Calu3 (cell line): ENCODE data around the gene SLC1A2. TPM values are rescaled to one million over a fixed set of nuclear protein-coding genes. Genes with fewer than 3 reads are reported as not detected.

Source experiments
- BruUV-seq: library from RNA; stranded (reverse); fragments of 400-500 nt; replicated peaks from 2 replicates; lab custom pipeline; 2021; lab: Mats Ljungman, UMichigan
- CTCF ChIA-PET: fragments of 300-600 bp; sonication (Branson Sonifier 250); formaldehyde crosslinking; loops from one replicate; lab custom pipeline; 2022; ENCODE audit warnings: antibody characterized with exemption; lab: Charles Lee
- DNase-seq: peaks from one replicate; pipeline ENCODE4 v3.0.0; 2022
- H3K27ac Mint-ChIP-seq: one replicate; pipeline ENCODE4 v1.8.0; 2022; ENCODE audit warnings: mixed read lengths; ENCODE audit not compliant: unreplicated experiment
- H3K27me3 Mint-ChIP-seq: one replicate; pipeline ENCODE4 v1.8.0; 2022; ENCODE audit warnings: mixed read lengths; ENCODE audit not compliant: unreplicated experiment
- H3K36me3 Mint-ChIP-seq: one replicate; pipeline ENCODE4 v1.8.0; 2022; ENCODE audit warnings: mild to moderate bottlenecking, moderate library complexity, mixed read lengths; ENCODE audit not compliant: insufficient read depth, unreplicated experiment
- H3K4me1 Mint-ChIP-seq: one replicate; pipeline ENCODE4 v1.8.0; 2022; ENCODE audit warnings: mild to moderate bottlenecking, low read depth, mixed read lengths; ENCODE audit not compliant: unreplicated experiment
- H3K4me3 Mint-ChIP-seq: one replicate; pipeline ENCODE4 v1.8.0; 2022; ENCODE audit warnings: mild to moderate bottlenecking, low read depth, moderate library complexity, mixed read lengths; ENCODE audit not compliant: unreplicated experiment
- H3K9me3 Mint-ChIP-seq: one replicate; pipeline ENCODE4 v1.8.0; 2022; ENCODE audit warnings: low read depth, mixed read lengths; ENCODE audit not compliant: unreplicated experiment
- intact Hi-C: fragments of 100-400 bp; cut with micrococcal nuclease; formaldehyde crosslinking; loops from one replicate; pipeline ENCODE4 v1.10.0; 2022; ENCODE audit not compliant: unreplicated experiment
- total RNA-seq: library from RNA; stranded (reverse); gene quantifications from 2 replicates; pipeline ENCODE4 v1.2.3, GENCODE V29; 2022
- TF ChIP-seq, protein P1 (sequence below): fragments of 200-600 bp; IDR thresholded peaks from one replicate; pipeline ENCODE4 v1.8.0; 2022; ENCODE audit warnings: antibody characterized with exemption; ENCODE audit not compliant: unreplicated experiment

Gene SLC1A2
- total RNA-seq, 1 experiment from 2014 or later: 0.40 TPM

DNA sequence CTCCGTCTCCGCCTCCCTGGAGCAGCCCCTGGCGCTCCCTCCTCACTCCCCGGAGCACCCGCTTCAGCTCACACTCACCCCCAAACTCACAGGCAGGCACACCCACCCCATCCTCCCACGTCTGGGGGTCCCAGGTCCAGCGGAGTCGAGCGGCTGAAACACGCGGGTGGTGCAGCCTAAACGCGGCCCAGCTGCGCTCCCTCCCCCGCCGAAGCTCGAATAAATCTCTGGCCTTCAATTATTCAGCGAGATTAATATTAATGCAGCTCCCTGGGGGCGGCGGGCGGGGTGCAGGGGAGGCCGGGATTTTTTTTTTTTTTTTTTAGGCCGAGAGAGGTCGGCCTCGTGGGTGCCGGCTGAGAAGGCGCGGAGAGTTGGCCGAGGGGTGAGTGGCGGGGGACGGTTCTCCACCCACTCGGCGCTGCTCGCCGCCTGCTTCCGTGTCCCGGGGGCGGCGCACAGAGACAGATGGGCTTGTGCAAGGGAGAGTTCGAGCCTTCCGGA lies 524 bp upstream of the SLC1A2 start:
- no peaks in the 10 kb centered on the region for H3K9me3 Mint-ChIP-seq
- BruUV-seq: no TSS peak
- DNase-seq: no peak
- CTCF ChIA-PET: interaction anchor here (0.7 kb wide), 2 partner anchors 295 to 659 kb away, joined by 5 read pairs; no protein-coding TSS in a partner anchor
- H3K4me3 Mint-ChIP-seq: peak overlapping the region; percentile 63
- TF ChIP-seq, protein P1, sequence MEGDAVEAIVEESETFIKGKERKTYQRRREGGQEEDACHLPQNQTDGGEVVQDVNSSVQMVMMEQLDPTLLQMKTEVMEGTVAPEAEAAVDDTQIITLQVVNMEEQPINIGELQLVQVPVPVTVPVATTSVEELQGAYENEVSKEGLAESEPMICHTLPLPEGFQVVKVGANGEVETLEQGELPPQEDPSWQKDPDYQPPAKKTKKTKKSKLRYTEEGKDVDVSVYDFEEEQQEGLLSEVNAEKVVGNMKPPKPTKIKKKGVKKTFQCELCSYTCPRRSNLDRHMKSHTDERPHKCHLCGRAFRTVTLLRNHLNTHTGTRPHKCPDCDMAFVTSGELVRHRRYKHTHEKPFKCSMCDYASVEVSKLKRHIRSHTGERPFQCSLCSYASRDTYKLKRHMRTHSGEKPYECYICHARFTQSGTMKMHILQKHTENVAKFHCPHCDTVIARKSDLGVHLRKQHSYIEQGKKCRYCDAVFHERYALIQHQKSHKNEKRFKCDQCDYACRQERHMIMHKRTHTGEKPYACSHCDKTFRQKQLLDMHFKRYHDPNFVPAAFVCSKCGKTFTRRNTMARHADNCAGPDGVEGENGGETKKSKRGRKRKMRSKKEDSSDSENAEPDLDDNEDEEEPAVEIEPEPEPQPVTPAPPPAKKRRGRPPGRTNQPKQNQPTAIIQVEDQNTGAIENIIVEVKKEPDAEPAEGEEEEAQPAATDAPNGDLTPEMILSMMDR: no peak
- intact Hi-C loops: no loop called here
- peaks cover 10% of the 10 kb centered on the region for H3K4me1 Mint-ChIP-seq
- peaks cover 97% of the 10 kb centered on the region for H3K27me3 Mint-ChIP-seq
- peaks cover 8% of the 10 kb centered on the region for H3K36me3 Mint-ChIP-seq
- H3K27ac Mint-ChIP-seq: no peak overlapping the region

DNA sequence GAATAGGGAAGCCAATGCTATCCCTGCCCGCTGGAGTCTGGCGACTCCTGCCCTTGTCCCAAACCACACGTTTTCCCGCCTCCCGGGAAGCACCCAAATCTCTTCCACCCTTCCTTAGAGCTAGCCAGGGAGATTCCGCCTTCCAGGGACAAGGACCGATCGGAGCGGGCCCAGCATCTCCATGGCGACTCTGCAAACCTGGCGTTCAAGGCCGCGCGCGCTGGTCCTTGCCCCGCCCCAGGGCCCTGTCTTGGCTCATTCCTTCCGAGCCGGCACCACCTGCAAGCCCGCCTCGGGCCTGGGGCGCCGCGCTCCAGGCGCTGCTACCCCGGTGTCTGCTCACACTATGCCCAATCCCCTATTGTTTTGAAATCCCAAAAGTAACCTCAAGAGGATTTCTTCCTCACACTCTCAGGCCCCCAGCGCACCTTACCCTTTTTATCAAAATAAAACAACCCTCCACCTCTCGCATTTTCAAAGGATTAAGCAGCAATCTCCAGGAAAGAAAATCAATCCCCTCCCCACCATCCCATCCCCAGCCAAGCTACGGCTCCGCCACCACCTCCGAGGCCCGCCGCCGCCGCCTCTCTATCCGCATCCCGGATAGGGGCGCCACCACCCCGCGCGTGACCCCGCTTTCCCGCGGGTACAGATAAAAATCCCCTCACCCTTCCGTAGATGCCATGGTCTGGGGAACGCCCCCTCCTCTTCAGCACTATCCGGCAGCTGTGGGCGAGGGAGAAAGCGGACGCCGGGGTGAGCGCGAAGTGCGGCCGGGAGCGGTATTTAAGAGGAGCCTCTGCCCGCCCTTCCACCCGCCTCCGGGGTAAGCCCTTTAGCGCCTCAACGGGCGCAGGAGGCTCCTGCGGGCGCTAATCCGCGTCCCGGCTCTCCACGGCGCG lies 825 bp downstream of the SLC1A2 start:
- intact Hi-C loops: no loop called here
- Mint-ChIP-seq H3K4me1 (peaks cover 10% of the 10 kb centered on the region), H3K36me3 (peaks cover 8% of the 10 kb centered on the region)

DNA sequence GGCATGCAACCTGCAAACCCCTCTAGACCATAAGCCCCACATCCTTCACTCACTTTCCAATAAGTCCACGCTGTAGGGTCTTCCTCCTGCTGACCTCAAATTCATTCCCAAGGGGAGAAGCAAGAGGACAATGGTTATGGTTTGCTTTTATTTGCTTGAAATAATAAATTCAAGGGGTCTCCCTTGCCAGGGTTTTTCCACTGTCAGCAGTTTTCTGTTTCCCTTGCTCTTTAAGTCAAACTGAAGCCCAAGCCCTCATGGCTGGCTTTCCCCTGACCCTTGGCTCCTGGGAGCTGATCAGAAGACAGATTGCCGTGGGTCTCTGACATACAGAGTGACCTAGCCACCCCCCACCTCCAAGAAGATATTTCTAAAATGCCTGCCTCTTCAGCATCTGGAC lies 3.9 kb downstream of the SLC1A2 start:
- H3K27ac Mint-ChIP-seq: no peak overlapping the region
- peaks cover 8% of the 10 kb centered on the region for H3K36me3 Mint-ChIP-seq
- TF ChIP-seq, protein P1: no peak
- DNase-seq: no peak
- peaks cover 69% of the 10 kb centered on the region for H3K27me3 Mint-ChIP-seq
- BruUV-seq: no TSS peak
- H3K4me1 Mint-ChIP-seq: peaks cover 10% of the 10 kb centered on the region
- no peak overlapping the region for H3K4me3 Mint-ChIP-seq
- intact Hi-C loops: no loop called here
- CTCF ChIA-PET: interaction anchor here (0.6 kb wide), 1 partner anchor 240 kb away, joined by 3 read pairs; no protein-coding TSS in a partner anchor
- no peaks in the 10 kb centered on the region for H3K9me3 Mint-ChIP-seq

More for the DNA sequence above, 825 bp downstream of the SLC1A2 start:
- Mint-ChIP-seq H3K27me3 (peaks cover 97% of the 10 kb centered on the region), H3K4me3 (peak overlapping the region; percentile 63), H3K27ac (no peak overlapping the region), H3K9me3 (no peaks in the 10 kb centered on the region)
- peak; percentile 34 for DNase-seq
- BruUV-seq: no TSS peak
- CTCF ChIA-PET: interaction anchor here (0.6 kb wide), 1 partner anchor 581 kb away, joined by 4 read pairs; no protein-coding TSS in a partner anchor
- TF ChIP-seq, protein P1: no peak

DNA sequence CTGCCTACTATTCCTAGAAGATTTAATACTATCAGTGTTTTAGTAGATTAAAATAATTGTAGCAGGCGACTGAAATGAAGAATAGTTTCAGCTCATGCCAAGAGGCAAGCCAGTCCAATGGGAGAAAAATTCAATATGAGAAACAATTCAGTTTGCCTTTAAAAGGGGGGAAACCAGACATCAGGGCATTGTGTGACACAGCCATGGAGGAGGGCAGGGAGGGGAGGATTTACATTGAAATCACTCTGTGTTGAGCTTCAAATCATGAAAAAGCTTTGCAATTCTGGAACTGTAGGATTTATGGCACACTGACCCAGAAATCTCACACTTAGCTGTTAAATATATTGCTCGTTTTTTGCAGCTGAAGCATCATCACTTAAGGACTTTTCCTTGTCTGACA lies 4.6 kb downstream of the SLC1A2 start:
- TF ChIP-seq, protein P1: no peak
- Mint-ChIP-seq H3K36me3 (peaks cover 8% of the 10 kb centered on the region), H3K9me3 (no peaks in the 10 kb centered on the region), H3K4me1 (peaks cover 10% of the 10 kb centered on the region), H3K27ac (no peak overlapping the region), H3K4me3 (no peak overlapping the region), H3K27me3 (peaks cover 62% of the 10 kb centered on the region)
- intact Hi-C loops: loop anchor here (5.0 kb wide), 1 partner anchor 417 kb away; no protein-coding TSS in a partner anchor
- no peak for DNase-seq
- no TSS peak for BruUV-seq
- CTCF ChIA-PET: interaction anchor here (0.6 kb wide), 1 partner anchor 239 kb away, joined by 3 read pairs; no protein-coding TSS in a partner anchor
